Natural killer cell (primary cell): Measurements from ENCODE around the gene CAPN8. TPM values are rescaled to one million over a fixed set of nuclear protein-coding genes. Genes with fewer than 3 reads are reported as not detected.

ENCODE experiments used
- ATAC-seq, 3 donors: fragments of 150-1000 bp in 2 of 3; fragments of 200-7000 bp in 1 of 3; cut with Tn5 transposase; 1 replicate in 1 of 3; 2 replicates in 2 of 3; pipeline ENCODE4 v1.10.0; 2021; ENCODE audit warnings: mild to moderate bottlenecking in 2 of 3, moderate library complexity in 2 of 3
- DNase-seq, 2 donors: peaks; one replicate each; pipeline versions ENCODE4 v3.0.0 to v3.0.0-alpha.2; 2013 to 2021; ENCODE audit warnings: mixed read lengths in 1 of 2
- H3K27ac ChIP-seq: one replicate; pipeline ENCODE4 v1.5.1; 2013; ENCODE audit warnings: mild to moderate bottlenecking, low read length
- H3K27me3 ChIP-seq: one replicate; pipeline ENCODE4 v1.6.1; 2013; ENCODE audit warnings: low read length; ENCODE audit not compliant: control insufficient read depth, insufficient read depth
- H3K36me3 ChIP-seq: one replicate; pipeline ENCODE4 v1.6.1; 2013; ENCODE audit warnings: low read length; ENCODE audit not compliant: control insufficient read depth, insufficient read depth
- H3K4me1 ChIP-seq: one replicate; pipeline ENCODE4 v1.6.1; 2013; ENCODE audit warnings: low read length; ENCODE audit not compliant: control insufficient read depth, insufficient read depth
- H3K4me3 ChIP-seq: one replicate; pipeline ENCODE4 v1.5.1; 2013; ENCODE audit warnings: low read length
- H3K9me3 ChIP-seq: one replicate; pipeline ENCODE4 v1.6.1; 2013; ENCODE audit warnings: low read length; ENCODE audit not compliant: control insufficient read depth, insufficient read depth
- H3K27ac Mint-ChIP-seq, 2 donors: one replicate each; pipeline ENCODE4 v1.8.0; 2022; ENCODE audit warnings: mild to moderate bottlenecking in 2 of 2, mixed read lengths in 2 of 2, moderate library complexity in 1 of 2
- H3K27me3 Mint-ChIP-seq, 2 donors: one replicate each; pipeline ENCODE4 v1.8.0; 2022; ENCODE audit warnings: low read depth in 2 of 2, mixed read lengths in 2 of 2
- H3K36me3 Mint-ChIP-seq: one replicate; pipeline ENCODE4 v1.8.0; 2022; ENCODE audit warnings: mixed read lengths
- H3K4me1 Mint-ChIP-seq, 2 donors: one replicate each; pipeline ENCODE4 v1.8.0; 2022; ENCODE audit warnings: mixed read lengths in 2 of 2
- H3K4me3 Mint-ChIP-seq: one replicate; pipeline ENCODE4 v1.8.0; 2022; ENCODE audit warnings: mild to moderate bottlenecking, moderate library complexity, mixed read lengths
- H3K9me3 Mint-ChIP-seq, 2 donors: one replicate each; pipeline ENCODE4 v1.8.0; 2022; ENCODE audit warnings: mixed read lengths in 2 of 2
- CTCF ChIP-seq: fragments of 200-600 bp; IDR thresholded peaks from one replicate; pipeline ENCODE4 v1.8.0; 2022; ENCODE audit warnings: antibody characterized with exemption
- WGBS: methylation state at CpG from one replicate; pipeline ENCODE4 v1.1.7; 2013; ENCODE audit warnings: missing lambda C conversion rate; ENCODE audit not compliant: insufficient coverage; 5-methylcytosine and 5-hydroxymethylcytosine counted together
- intact Hi-C: fragments of 100-400 bp; cut with micrococcal nuclease; formaldehyde crosslinking; loops from one replicate; pipeline ENCODE4 v1.14.2; 2022
- total RNA-seq, 4 donors: library from RNA; stranded (reverse); fragments of 120-200 nt in 1 of 4; gene quantifications; one replicate each; pipeline versions ENCODE4 v1.2.3 to v1.2.4, GENCODE V29; 2013 to 2022

Gene CAPN8
- total RNA-seq, 3 donors from 2014 or later (not counting 1 experiment from before 2014, with no cell fraction given), result 0.18 to 6.7 (median 0.84) TPM

GRCh38 chr1:223647249-223647648 lies 18.3 kb downstream of the CAPN8 start:
- intact Hi-C loops, result no loop called here
- WGBS, result no CpG with 5 or more reads among the region's 1 CpG
- H3K4me1 Mint-ChIP-seq, result peaks cover 0 to 5% of the 10 kb centered on the region in 2 donors

GRCh38 chr1:223645903-223646302 lies 19.6 kb downstream of the CAPN8 start:
- Mint-ChIP-seq H3K9me3 (no peaks in the 10 kb centered on the region), H3K27me3 (peaks cover 8 to 34% of the 10 kb centered on the region in 2 donors), H3K4me3 (no peak overlapping the region), H3K36me3 (no peaks in the 10 kb centered on the region), H3K4me1 (peaks cover 0 to 5% of the 10 kb centered on the region in 2 donors), H3K27ac (no peak overlapping the region)
- peaks cover 16% of the 10 kb centered on the region for H3K4me1 ChIP-seq
- WGBS, result 88% methylated on average over 3 of the region's 3 CpGs
- no peak overlapping the region for H3K4me3 ChIP-seq
- TF ChIP-seq CTCF, result no peak
- peaks cover 4% of the 10 kb centered on the region for H3K27me3 ChIP-seq
- intact Hi-C loops, result no loop called here
- ATAC-seq (no peak), DNase-seq (no peak)
- H3K36me3 ChIP-seq, result no peaks in the 10 kb centered on the region
- no peaks in the 10 kb centered on the region for H3K9me3 ChIP-seq
- H3K27ac ChIP-seq, result no peak overlapping the region

More at GRCh38 chr1:223647249-223647648, 18.3 kb downstream of the CAPN8 start:
- Mint-ChIP-seq H3K9me3 (no peaks in the 10 kb centered on the region), H3K36me3 (no peaks in the 10 kb centered on the region), H3K27ac (no peak overlapping the region), H3K4me3 (no peak overlapping the region), H3K27me3 (peaks cover 2 to 27% of the 10 kb centered on the region in 2 donors)
- DNase-seq (no peak), ATAC-seq (no peak)
- Histone ChIP-seq H3K4me1 (peaks cover 16% of the 10 kb centered on the region), H3K27me3 (peaks cover 4% of the 10 kb centered on the region), H3K36me3 (no peaks in the 10 kb centered on the region), H3K27ac (no peak overlapping the region), H3K9me3 (no peaks in the 10 kb centered on the region), H3K4me3 (no peak overlapping the region)
- TF ChIP-seq CTCF, result no peak

GRCh38 chr1:223642237-223642636 lies 23.3 kb downstream of the CAPN8 start:
- Mint-ChIP-seq H3K36me3 (no peaks in the 10 kb centered on the region), H3K27me3 (peaks cover 12 to 16% of the 10 kb centered on the region in 2 donors), H3K27ac (no peak overlapping the region), H3K4me3 (no peak overlapping the region), H3K4me1 (peaks cover 0 to 15% of the 10 kb centered on the region in 2 donors), H3K9me3 (peaks cover 0 to 4% of the 10 kb centered on the region in 2 donors)
- no peak overlapping the region for H3K27ac ChIP-seq
- peaks cover 7% of the 10 kb centered on the region for H3K9me3 ChIP-seq
- WGBS, result 86% methylated on average over 7 of the region's 7 CpGs
- no peak overlapping the region for H3K4me3 ChIP-seq
- peaks cover 16% of the 10 kb centered on the region for H3K4me1 ChIP-seq
- ATAC-seq (no peak), DNase-seq (no peak)
- TF ChIP-seq CTCF, result no peak
- no peaks in the 10 kb centered on the region for H3K36me3 ChIP-seq
- intact Hi-C loops, result no loop called here
- H3K27me3 ChIP-seq, result peaks cover 4% of the 10 kb centered on the region

GRCh38 chr1:223641523-223642039 lies 23.9 kb downstream of the CAPN8 start:
- intact Hi-C loops, result no loop called here
- ATAC-seq (no peak), DNase-seq (no peak)
- Mint-ChIP-seq H3K27ac (no peak overlapping the region), H3K4me3 (no peak overlapping the region), H3K36me3 (no peaks in the 10 kb centered on the region), H3K4me1 (peaks cover 0 to 14% of the 10 kb centered on the region in 2 donors), H3K9me3 (peaks cover 2 to 4% of the 10 kb centered on the region in 2 donors), H3K27me3 (peaks cover 16 to 22% of the 10 kb centered on the region in 2 donors)
- TF ChIP-seq CTCF, result no peak
- H3K9me3 ChIP-seq, result peaks cover 7% of the 10 kb centered on the region
- peaks cover 2% of the 10 kb centered on the region for H3K27me3 ChIP-seq
- 61% methylated on average over 5 of the region's 7 CpGs for WGBS
- no peak overlapping the region for H3K27ac ChIP-seq
- H3K4me1 ChIP-seq, result peaks cover 12% of the 10 kb centered on the region
- no peaks in the 10 kb centered on the region for H3K36me3 ChIP-seq
- H3K4me3 ChIP-seq, result no peak overlapping the region
